ENCODE results near the gene ABCA13.

ABCA13 gene

DNA sequence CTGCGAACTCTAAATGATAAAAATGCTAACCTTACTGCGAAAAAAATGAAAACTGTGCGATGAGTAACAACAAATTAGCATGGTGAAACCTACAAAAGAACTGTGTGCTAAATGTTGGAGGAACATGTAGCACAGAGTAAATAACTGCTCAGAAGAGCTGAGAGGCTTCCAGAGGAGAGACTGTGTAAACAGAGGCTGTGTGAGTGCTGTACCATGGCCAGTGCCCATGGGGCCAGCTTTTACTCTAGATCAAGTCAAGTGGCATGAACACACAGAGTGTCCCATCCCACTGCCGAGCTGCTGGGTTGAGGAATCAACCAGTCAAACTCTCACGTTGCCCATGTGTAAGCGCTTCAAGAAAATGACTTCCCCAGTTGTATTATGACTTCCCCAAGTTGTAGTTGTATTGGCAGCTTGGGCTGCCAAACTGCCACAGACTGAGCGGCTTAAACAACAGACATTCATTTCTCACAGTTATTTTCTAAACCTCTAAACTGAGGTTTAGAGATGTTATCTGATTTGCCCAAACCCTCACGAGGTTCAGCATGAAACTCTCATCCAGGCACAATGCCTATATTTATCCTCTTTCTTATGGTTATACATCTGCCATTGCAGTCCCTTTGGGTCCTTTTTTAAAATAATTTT lies 270.7 kb downstream of the ABCA13 start:
- TF ChIP-seq EZH2phosphoT487 (IDR thresholded peaks at IDR 0.05; ENCODE audit: borderline replicate concordance, low read length) = no peak
- TF ChIP-seq, protein P1, sequence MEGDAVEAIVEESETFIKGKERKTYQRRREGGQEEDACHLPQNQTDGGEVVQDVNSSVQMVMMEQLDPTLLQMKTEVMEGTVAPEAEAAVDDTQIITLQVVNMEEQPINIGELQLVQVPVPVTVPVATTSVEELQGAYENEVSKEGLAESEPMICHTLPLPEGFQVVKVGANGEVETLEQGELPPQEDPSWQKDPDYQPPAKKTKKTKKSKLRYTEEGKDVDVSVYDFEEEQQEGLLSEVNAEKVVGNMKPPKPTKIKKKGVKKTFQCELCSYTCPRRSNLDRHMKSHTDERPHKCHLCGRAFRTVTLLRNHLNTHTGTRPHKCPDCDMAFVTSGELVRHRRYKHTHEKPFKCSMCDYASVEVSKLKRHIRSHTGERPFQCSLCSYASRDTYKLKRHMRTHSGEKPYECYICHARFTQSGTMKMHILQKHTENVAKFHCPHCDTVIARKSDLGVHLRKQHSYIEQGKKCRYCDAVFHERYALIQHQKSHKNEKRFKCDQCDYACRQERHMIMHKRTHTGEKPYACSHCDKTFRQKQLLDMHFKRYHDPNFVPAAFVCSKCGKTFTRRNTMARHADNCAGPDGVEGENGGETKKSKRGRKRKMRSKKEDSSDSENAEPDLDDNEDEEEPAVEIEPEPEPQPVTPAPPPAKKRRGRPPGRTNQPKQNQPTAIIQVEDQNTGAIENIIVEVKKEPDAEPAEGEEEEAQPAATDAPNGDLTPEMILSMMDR (IDR thresholded peaks at IDR 0.05; ENCODE audit: low read depth, low read length, poor library complexity, severe bottlenecking) = no peak

DNA sequence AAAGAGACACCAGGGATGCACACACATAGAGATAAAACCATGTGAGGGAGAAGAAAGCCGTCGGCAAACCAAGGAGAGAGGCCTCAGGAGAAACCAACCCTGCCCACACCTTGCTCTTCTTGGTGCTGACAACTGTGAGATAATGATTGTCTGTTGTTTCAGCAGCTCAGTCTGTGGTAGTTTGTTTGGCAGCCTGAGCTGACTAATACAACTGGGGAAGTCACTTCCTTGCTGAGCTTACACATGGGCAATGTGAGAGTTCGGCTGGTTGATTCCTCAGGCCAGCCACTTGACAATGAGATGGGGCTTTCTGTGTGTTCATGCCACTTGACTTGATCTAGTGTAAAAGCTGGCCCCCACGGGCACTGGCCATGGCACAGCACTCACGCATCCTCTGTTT lies 271.8 kb downstream of the ABCA13 start:
- Histone ChIP-seq H3F3A (ENCODE audit: control insufficient read depth, insufficient read depth) (no peaks in the 10 kb centered on the region), H3K9me2 (replicated peaks; ENCODE audit: control insufficient read depth, low read length) (no peaks in the 10 kb centered on the region), H4K20me1 (ENCODE audit: control insufficient read depth, insufficient read depth, low read depth, low read length) (no peaks in the 10 kb centered on the region), H3K36me3 (ENCODE audit: control insufficient read depth, low read length) (no peaks in the 10 kb centered on the region), H3K9me3 (ENCODE audit: control insufficient read depth, insufficient read depth, low read length) (peaks cover 10% of the 10 kb centered on the region; the same call in 1 of the 2 replicates), H3K79me2 (ENCODE audit: control insufficient read depth, low read length) (no peaks in the 10 kb centered on the region), H3K27me3 (ENCODE audit: control insufficient read depth, low read length) (no peaks in the 10 kb centered on the region), H3K4me1 (ENCODE audit: control insufficient read depth, low read length) (no peaks in the 10 kb centered on the region), H3K4me3 (ENCODE audit: low read length) (no peak overlapping the region), H3K27ac (ENCODE audit: low read depth, low read length) (no peak overlapping the region), H3K4me2 (ENCODE audit: low read length) (no peak overlapping the region)
- no peak for TF ChIP-seq EZH2phosphoT487 (IDR thresholded peaks at IDR 0.05; ENCODE audit: borderline replicate concordance, low read length)
- TF ChIP-seq, protein P1 (IDR thresholded peaks at IDR 0.05; ENCODE audit: low read depth, low read length, poor library complexity, severe bottlenecking) = no peak

More for the DNA sequence above, 270.7 kb downstream of the ABCA13 start:
- H3K4me3 ChIP-seq (ENCODE audit: low read length) = no peak overlapping the region
- H3K79me2 ChIP-seq (ENCODE audit: control insufficient read depth, low read length) = no peaks in the 10 kb centered on the region
- no peaks in the 10 kb centered on the region for H3K36me3 ChIP-seq (ENCODE audit: control insufficient read depth, low read length)
- H3F3A ChIP-seq (ENCODE audit: control insufficient read depth, insufficient read depth) = no peaks in the 10 kb centered on the region
- H3K9me3 ChIP-seq (ENCODE audit: control insufficient read depth, insufficient read depth, low read length) = peaks cover 10% of the 10 kb centered on the region; the same call in 1 of the 2 replicates
- H3K27ac ChIP-seq (ENCODE audit: low read depth, low read length) = no peak overlapping the region
- no peaks in the 10 kb centered on the region for H3K9me2 ChIP-seq (replicated peaks; ENCODE audit: control insufficient read depth, low read length)
- H3K4me1 ChIP-seq (ENCODE audit: control insufficient read depth, low read length) = no peaks in the 10 kb centered on the region
- no peaks in the 10 kb centered on the region for H3K27me3 ChIP-seq (ENCODE audit: control insufficient read depth, low read length)
- H4K20me1 ChIP-seq (ENCODE audit: control insufficient read depth, insufficient read depth, low read depth, low read length) = no peaks in the 10 kb centered on the region
- no peak overlapping the region for H3K4me2 ChIP-seq (ENCODE audit: low read length)

DNA sequence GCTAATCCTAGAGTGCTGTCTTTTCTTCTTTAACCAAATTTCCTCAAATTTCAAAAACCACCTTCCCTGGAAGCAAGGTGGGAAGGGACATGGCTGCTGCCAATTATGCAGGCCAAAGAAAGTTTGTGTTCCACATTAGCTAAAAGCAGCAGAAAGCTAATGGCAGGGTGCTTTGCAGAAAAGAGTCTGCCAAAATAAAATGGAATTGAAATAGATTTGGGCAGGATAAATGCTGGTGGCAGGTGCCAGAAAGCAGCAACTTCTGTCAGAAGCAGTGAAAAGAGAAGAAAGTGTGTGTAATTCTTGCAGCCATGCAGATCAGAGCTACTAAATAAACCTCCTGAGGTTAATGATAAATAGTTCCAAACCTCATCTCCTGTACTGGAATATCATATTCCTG lies 275.5 kb downstream of the ABCA13 start:
- Histone ChIP-seq H4K20me1 (ENCODE audit: control insufficient read depth, insufficient read depth, low read depth, low read length) (no peaks in the 10 kb centered on the region), H3K9me2 (replicated peaks; ENCODE audit: control insufficient read depth, low read length) (no peaks in the 10 kb centered on the region), H3K4me2 (ENCODE audit: low read length) (no peak overlapping the region), H3K9me3 (ENCODE audit: control insufficient read depth, insufficient read depth, low read length) (peaks cover 10% of the 10 kb centered on the region; the same call in 1 of the 2 replicates), H3K4me1 (ENCODE audit: control insufficient read depth, low read length) (no peaks in the 10 kb centered on the region), H3K4me3 (ENCODE audit: low read length) (no peak overlapping the region), H3K27me3 (ENCODE audit: control insufficient read depth, low read length) (no peaks in the 10 kb centered on the region), H3F3A (ENCODE audit: control insufficient read depth, insufficient read depth) (no peaks in the 10 kb centered on the region), H3K36me3 (ENCODE audit: control insufficient read depth, low read length) (no peaks in the 10 kb centered on the region), H3K79me2 (ENCODE audit: control insufficient read depth, low read length) (no peaks in the 10 kb centered on the region), H3K27ac (ENCODE audit: low read depth, low read length) (no peak overlapping the region)
- TF ChIP-seq, protein P1 (IDR thresholded peaks at IDR 0.05; ENCODE audit: low read depth, low read length, poor library complexity, severe bottlenecking) = no peak
- no peak for TF ChIP-seq EZH2phosphoT487 (IDR thresholded peaks at IDR 0.05; ENCODE audit: borderline replicate concordance, low read length)

Measured in DOHH2 (cell line).